KMS-11 (cell line): ENCODE results near the gene TRIM34.
"Not testable (repeated sequence)": the region's sequence is repeated elsewhere in the genome, so short reads cannot be mapped to it uniquely, and the experiment has no call there.

Experiments
- H2AFZ ChIP-seq: fragments of 200-600 bp; sonication (generic); 2 replicates; pipeline ENCODE4 v1.6.1; 2016; ENCODE audit warnings: antibody characterized with exemption, mixed run types, low read depth
- H3K27ac ChIP-seq: fragments of 200-600 bp; sonication (generic); 2 replicates; pipeline ENCODE4 v1.6.1; 2016; ENCODE audit warnings: mild to moderate bottlenecking, mixed run types
- H3K27me3 ChIP-seq: fragments of 200-600 bp; sonication (generic); 2 replicates; pipeline ENCODE4 v1.6.1; 2017; ENCODE audit warnings: mild to moderate bottlenecking, low read depth, mixed run types, moderate library complexity; ENCODE audit not compliant: insufficient read depth
- H3K36me3 ChIP-seq: fragments of 200-600 bp; sonication (generic); 2 replicates; pipeline ENCODE4 v1.6.1; 2017; ENCODE audit warnings: mild to moderate bottlenecking, mixed run types; ENCODE audit not compliant: insufficient read depth
- H3K4me1 ChIP-seq: fragments of 200-600 bp; sonication (generic); 2 replicates; pipeline ENCODE4 v1.6.1; 2016; ENCODE audit warnings: mild to moderate bottlenecking, low read depth, mixed run types; ENCODE audit not compliant: poor library complexity, severe bottlenecking
- H3K4me2 ChIP-seq: fragments of 200-600 bp; sonication (generic); 2 replicates; pipeline ENCODE4 v1.7.0; 2016; ENCODE audit warnings: mild to moderate bottlenecking, mixed run types
- H3K4me3 ChIP-seq: fragments of 200-600 bp; sonication (generic); IDR thresholded peaks from 2 replicates; pipeline ENCODE4 v1.6.1; 2017; ENCODE audit warnings: low read depth, low read length, mixed read lengths; ENCODE audit not compliant: insufficient read depth
- H3K79me2 ChIP-seq: fragments of 200-600 bp; sonication (generic); 2 replicates; pipeline ENCODE4 v1.6.1; 2016; ENCODE audit warnings: low read depth, mixed run types; ENCODE audit not compliant: insufficient read depth
- H3K9ac ChIP-seq: fragments of 200-600 bp; sonication (generic); 2 replicates; pipeline ENCODE4 v1.6.1; 2016; ENCODE audit warnings: mild to moderate bottlenecking, mixed run types
- H4K20me1 ChIP-seq: fragments of 200-600 bp; sonication (generic); 2 replicates; pipeline ENCODE4 v1.6.1; 2016; ENCODE audit warnings: mild to moderate bottlenecking, mixed run types; ENCODE audit not compliant: insufficient read depth
- CTCF ChIP-seq: fragments of 200-600 bp; sonication (generic); conservative IDR thresholded peaks from 2 replicates; pipeline ENCODE4 v1.6.1; 2017; ENCODE audit warnings: low read depth, mild to moderate bottlenecking, antibody characterized with exemption, low read length, moderate library complexity, mixed read lengths

The TRIM34 gene

GRCh38 chr11:5596607-5597201, 28.1 kb upstream of the TRIM34 start, which contains the start of gene TRIM6:
TSS of gene TRIM6 (plus strand) at chr11:5596637. CDS start at chr11:5596898, 261 bp downstream.
- H3K36me3 ChIP-seq: no peaks in the 10 kb centered on the region
- no peak within 1 kb of the TSS for H3K9ac ChIP-seq
- H3K4me3 ChIP-seq: no peak within 1 kb of the TSS
- no peaks in the 10 kb centered on the region for H4K20me1 ChIP-seq
- no peak within 1 kb of the TSS for H3K4me2 ChIP-seq
- no peaks in the 10 kb centered on the region for H3K27me3 ChIP-seq
- no peak within 1 kb of the TSS for H3K27ac ChIP-seq
- no peaks in the 10 kb centered on the region for H3K79me2 ChIP-seq
- no peak for TF ChIP-seq CTCF
- H3K4me1 ChIP-seq: no peaks in the 10 kb centered on the region
- no peak within 1 kb of the TSS for H2AFZ ChIP-seq

GRCh38 chr11:5597953-5598352, 26.8 kb upstream of the TRIM34 start:
- H2AFZ ChIP-seq: no peak overlapping the region
- H3K4me3 ChIP-seq: no peak overlapping the region

GRCh38 chr11:5600374-5600851, 24.4 kb upstream of the TRIM34 start:
- H3K27ac ChIP-seq: no peak overlapping the region
- H3K4me1 ChIP-seq: no peaks in the 10 kb centered on the region
- no peak overlapping the region for H3K4me2 ChIP-seq
- H3K9ac ChIP-seq: no peak overlapping the region
- H3K36me3 ChIP-seq: no peaks in the 10 kb centered on the region
- H2AFZ ChIP-seq: no peak overlapping the region
- H3K4me3 ChIP-seq: no peak overlapping the region
- no peaks in the 10 kb centered on the region for H3K27me3 ChIP-seq
- no peaks in the 10 kb centered on the region for H3K79me2 ChIP-seq
- H4K20me1 ChIP-seq: no peaks in the 10 kb centered on the region
- peak; percentile 42 for TF ChIP-seq CTCF

More at GRCh38 chr11:5597953-5598352, 26.8 kb upstream of the TRIM34 start:
- Histone ChIP-seq H3K36me3 (no peaks in the 10 kb centered on the region), H3K9ac (no peak overlapping the region), H3K79me2 (no peaks in the 10 kb centered on the region), H3K4me2 (no peak overlapping the region), H3K27ac (no peak overlapping the region), H4K20me1 (no peaks in the 10 kb centered on the region), H3K4me1 (no peaks in the 10 kb centered on the region), H3K27me3 (no peaks in the 10 kb centered on the region)
- no peak for TF ChIP-seq CTCF

- H3K4me2 ChIP-seq: not testable (repeated sequence)
Measured at GRCh38 chr11:5602791-5603190, 22.0 kb upstream of the TRIM34 start.

GRCh38 chr11:5603326-5603725, 21.5 kb upstream of the TRIM34 start:
- H3K36me3 ChIP-seq: no peaks in the 10 kb centered on the region
- no peaks in the 10 kb centered on the region for H3K4me1 ChIP-seq
- H3K9ac ChIP-seq: no peak overlapping the region
- no peak overlapping the region for H3K4me2 ChIP-seq
- H3K79me2 ChIP-seq: no peaks in the 10 kb centered on the region
- H3K27ac ChIP-seq: no peak overlapping the region
- no peak for TF ChIP-seq CTCF
- no peak overlapping the region for H3K4me3 ChIP-seq
- no peaks in the 10 kb centered on the region for H3K27me3 ChIP-seq
- H4K20me1 ChIP-seq: no peaks in the 10 kb centered on the region
- no peak overlapping the region for H2AFZ ChIP-seq

More at GRCh38 chr11:5602791-5603190, 22.0 kb upstream of the TRIM34 start:
- H3K9ac ChIP-seq, H3K79me2 ChIP-seq, H3K27me3 ChIP-seq, H4K20me1 ChIP-seq, H3K27ac ChIP-seq, H3K4me1 ChIP-seq, H2AFZ ChIP-seq, H3K4me3 ChIP-seq, H3K36me3 ChIP-seq: not testable (repeated sequence)
